Islet precursor cell (in vitro differentiated cells): ENCODE data around the gene GANAB.
"Not testable (repeated sequence)": the region's sequence is repeated elsewhere in the genome, so short reads cannot be mapped to it uniquely, and the experiment has no call there.

Experiments used
- DNase-seq: peaks from one replicate; pipeline ENCODE4 v3.0.0-alpha.2; 2018

The GANAB gene

DNA sequence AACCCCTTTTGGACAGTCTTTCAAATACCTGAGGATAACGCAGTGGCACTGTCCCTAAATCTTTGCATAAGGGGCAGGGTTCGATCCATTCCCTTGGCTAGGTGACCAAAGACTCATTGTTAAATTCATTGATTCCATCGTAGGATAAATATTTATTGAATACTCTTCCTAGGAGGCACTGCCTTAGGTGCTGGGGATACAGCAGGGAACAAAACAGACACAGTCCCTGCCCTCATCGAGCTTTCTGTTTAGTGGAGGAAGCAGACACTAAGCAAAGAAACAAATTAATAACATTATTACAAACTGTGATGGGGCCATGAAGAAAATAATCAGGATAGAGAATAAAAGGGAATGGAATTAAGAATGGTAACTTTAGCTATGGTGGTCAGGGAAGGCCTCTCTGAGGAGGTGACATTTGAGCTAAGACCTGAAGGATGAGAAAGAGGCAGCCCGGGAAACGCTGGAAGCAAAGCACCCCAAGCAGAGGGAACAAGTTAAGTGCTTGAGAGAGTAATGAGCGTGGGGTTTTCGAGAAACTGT, 25.3 kb downstream of the GANAB start:
- DNase-seq: no peak

DNA sequence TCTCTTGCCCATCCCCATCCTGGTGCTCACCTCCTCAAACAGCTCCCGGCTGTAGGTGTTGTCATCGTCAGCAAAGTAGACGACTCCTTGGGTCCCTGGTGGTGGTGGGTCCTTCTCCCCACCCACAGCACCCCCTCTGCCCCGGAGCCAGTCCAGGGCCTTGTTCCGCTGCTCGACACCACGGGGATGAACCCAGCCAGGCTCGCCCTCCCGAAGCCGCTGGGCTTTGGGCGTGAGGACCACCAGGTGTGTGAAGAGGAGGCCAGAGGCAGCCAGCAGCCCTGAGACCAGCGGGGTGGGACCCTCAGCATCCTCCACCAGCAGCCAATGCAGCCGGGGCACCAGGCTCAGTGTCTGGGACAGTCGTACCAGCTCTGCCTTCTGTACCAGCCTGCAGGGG, 29.5 kb downstream of the GANAB start:
- DNase-seq: not testable (repeated sequence)

DNA sequence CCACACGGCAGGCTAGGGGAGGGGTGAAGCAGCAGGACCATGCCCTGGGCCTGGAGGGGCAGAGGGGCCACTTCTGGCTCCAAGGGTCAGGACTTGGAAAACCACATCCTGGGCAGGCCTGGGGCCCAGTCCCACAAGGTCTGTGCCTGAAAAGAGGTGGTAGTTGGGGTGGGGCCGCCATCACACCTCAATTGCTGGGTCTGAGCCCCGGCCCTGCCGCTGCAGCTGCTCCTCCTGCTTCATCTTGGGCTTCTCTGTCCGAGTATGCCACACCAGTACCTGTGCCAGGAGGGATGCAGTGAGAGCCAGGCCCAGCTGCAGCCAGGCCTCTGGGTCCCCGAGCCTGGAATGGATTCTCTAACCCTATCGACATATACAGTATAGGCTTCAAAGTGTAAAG, 30.9 kb downstream of the GANAB start:
- no peak for DNase-seq

DNA sequence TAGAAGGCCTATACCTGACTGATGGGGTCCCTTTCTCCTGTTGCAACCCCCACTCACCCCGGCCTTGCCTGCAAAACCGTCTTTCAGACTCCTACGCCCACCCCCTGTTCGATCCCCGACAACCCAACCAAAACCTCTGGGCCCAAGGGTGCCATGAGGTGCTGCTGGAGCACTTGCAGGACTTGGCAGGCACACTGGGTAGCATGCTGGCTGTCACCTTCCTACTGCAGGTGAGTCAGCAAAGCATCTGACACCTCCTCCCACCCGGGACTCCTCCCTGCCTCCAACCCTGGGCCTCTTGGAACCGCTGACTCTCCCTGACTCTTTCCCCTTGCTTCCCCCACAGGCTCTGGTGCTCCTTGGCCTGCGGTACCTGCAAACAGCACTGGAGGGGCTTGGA, 32.1 kb downstream of the GANAB start:
- peak; percentile 75 for DNase-seq

DNA sequence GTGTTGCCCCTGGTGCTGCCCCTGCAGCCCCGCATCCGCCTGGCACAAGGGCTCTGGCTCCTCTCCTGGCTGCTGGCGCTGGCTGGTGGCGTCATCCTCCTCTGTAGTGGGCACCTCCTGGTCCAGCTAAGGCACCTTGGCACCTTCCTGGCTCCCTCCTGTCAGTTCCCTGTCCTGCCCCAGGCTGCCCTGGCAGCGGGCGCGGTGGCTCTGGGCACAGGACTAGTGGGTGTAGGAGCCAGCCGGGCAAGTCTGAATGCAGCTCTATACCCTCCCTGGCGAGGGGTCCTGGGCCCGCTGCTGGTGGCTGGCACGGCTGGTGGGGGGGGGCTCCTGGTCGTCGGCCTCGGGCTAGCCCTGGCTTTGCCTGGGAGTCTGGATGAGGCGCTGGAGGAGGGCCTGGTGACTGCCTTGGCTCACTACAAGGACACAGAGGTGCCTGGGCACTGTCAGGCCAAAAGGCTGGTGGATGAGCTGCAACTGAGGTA, 33.1 kb downstream of the GANAB start:
- peak; percentile 56 for DNase-seq

DNA sequence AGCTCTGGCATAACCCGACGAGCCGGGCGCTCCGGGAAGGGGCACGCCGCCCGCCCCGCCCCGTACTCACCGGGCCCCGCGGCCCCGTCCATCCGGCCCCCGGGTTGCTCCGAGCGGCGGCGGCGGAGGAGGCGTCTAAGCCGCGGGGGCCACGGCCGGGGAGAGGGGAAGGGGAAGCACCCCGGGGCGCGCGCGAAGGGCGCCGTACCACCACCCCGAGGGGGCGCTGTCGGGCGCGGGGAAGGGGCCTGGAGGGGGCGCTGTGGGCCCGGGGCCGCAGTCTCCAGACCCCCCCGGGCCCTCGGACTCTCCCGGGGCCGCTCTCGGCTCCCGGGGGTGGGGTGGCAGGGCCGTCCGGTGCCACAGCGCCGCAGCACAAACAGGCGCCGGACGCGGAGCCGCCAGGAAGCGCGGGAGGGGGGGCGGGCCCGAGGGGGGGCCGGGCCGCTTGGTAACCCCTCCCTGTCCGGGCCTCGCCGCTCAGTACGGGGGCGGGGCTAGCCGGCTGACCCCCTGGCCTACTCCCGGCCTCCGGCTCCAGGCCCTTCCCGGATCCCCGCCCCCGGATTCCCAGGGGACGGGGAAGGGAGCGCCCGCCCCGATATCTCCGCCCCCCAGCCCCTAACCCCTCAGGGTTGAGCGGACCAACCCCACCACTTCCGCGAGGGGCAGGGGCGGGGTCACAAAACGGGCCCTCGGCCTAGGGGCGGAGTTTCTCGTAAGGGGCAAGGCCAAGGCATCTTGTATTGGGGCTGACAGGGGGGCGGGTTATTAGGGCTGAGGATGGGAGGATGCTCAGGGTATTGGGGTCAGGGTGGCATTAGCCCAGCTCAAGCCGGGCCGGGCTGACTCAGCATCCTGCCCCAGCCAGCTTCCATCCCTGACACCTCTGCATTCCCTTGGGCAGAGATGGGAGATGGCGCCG, 33.8 kb downstream of the GANAB start, which contains the start of the genes EML3 and ROM1:
Gene EML3, minus strand, starts transcription at position 410 of the 925 bp plus-strand sequence. Its CDS starts 318 bp downstream, at position 92.
Gene ROM1, plus strand, starts transcription at position 892 of the 925 bp plus-strand sequence. Its CDS starts 25 bp downstream, at position 917.
- peak; percentile 97 for DNase-seq

DNA sequence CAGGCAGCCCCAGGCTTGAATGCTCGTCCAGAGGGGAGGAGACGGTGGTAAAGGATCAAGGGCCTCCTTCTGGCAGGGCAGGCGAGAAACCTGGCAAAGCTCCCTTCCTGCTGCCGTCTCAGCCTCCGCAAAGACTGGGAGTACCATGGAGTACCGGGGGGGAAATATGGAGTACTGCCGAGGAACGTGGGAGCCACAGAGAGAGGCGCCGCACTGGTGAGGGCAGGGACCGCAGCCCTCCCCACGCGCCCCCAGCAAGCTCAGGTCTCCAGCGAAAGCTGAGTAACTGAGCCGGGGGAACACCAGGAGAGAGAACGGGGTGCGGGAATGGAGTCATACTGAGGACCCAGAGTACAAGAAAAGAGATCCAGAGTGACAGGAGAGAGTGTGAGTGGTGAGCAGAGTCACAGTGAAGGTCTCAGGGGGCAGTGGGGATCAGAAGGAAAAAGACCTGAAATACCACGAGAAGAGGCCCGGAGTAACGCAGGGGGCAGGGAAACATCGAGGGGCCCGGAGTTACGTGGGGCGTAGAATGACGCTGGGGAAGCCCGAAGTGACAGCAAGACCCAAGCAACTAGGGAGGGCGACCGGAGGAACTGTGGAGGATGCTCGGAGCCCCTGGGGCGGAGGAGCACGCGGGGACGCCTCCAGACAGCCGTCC, 34.6 kb downstream of the GANAB start:
- peak; percentile 66 for DNase-seq

DNA sequence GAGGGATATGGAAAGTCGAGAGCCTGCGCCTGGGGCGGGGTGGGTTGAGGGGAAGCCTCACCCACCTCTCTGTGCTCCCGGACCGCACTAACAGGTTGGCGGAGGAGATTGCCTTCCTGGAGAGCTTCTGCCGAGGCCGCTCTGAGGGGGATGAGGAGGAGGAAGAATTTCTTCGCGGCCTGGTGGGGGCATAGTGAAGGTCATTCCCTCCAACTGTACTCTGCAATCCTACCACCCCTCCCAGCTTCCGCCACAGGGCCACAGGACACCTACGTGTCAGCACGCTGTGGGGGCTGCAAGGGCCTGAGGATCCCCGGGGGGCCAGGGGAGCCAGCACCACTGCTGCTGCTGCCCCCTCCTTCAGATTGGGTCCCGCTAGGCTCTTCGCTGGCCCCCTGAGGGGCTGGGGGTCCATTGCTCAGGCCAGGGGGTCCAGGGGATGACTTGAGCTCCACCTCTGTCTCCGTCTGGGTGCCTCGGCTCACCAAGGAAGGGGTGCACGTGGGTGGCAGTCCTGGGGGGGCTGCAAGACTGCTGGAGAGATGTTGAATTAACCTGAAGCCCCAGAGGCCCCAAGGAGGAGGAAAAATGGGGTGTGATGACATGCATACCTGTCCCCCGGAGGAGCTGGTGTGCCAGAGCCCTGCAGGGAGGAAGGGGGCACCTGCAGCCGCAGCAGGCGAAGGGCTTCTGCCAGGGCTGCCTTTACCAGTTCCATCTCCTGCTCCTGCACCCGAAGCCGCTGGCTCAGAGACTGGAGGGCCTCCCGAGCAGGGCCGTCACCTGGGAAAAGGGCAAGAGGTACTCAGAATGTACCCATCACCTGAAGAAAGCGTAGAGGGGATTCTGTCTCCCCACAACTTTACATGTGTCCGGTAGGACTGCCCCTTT, 35.4 kb downstream of the GANAB start:
- DNase-seq: no peak

DNA sequence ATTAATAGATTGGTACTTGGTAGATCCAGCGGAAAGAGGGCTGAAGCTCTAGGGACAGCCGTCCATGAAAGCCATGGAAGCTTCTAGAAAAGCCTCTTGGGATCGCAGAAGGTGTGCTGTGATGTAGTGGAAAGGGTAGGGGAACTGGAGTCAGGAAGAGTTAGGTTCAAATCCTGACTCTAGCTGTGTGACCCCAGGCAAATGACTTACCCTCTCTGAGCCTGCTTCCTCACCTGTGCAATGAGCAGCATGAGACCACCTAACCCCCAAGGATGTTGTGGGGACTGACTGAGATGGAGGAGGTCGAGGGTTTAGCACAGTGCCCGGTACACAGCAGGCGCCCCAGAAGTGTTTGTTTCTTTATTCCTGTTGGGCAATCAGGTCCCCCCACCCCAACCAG, 36.0 kb downstream of the GANAB start:
- no peak for DNase-seq

DNA sequence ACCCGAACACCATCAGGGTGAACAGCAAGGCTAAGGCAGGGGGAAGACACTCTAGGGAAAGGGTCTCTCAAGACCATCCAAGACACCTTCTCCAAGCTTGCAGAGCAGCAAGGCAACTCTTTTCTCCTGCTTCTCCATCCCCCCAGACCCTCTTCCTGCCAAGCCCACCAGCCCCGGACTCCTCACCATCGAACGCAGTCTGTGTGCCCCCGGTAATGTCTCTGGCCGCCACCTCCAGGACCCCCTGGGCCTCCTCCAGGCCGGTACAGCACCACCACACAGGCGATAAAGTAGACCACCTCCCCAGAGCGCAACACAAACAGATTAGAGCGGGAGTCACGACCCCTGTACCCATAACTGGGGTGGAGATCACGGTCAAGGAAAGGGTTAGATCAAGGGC, 37.6 kb downstream of the GANAB start:
- DNase-seq: no peak

DNA sequence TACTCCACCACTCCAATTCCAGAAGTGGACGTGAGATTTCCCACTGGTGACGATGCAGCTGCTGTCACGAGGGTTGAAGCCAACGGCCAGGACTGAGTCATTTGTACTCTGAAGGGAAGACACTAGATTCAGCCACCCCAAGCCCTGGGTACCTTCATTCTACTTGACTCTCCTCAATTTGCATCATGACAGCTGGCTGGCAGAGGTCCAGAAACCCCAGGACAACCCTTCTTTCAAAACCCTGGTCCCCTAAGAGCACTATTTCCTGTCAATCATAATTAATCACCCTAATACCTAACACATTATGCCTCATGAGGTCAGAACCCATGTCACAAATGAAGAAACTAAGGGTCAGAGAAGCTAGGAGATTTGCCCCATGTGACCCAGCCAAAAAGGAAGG, 38.7 kb downstream of the GANAB start:
- DNase-seq: no peak

DNA sequence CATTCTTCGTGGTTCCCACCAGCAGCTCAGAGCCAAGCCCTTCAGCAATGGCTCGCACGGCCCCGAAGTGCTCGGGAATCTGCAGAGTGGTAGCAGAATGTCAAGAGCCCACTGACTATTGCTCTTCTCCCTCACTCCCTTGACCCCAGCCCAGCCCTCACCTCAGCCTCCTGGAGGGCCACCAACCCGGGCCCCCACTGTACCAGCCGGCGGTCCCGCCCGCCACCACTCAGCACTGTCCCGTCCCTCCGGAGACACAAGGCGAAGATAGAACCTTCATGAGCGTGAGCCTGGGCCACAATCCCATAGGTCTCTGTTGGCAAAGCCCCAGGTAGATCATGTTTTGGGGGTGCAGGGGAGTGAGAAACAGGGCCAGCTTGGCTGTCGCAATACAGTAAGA, 40.5 kb downstream of the GANAB start:
- DNase-seq: no peak

DNA sequence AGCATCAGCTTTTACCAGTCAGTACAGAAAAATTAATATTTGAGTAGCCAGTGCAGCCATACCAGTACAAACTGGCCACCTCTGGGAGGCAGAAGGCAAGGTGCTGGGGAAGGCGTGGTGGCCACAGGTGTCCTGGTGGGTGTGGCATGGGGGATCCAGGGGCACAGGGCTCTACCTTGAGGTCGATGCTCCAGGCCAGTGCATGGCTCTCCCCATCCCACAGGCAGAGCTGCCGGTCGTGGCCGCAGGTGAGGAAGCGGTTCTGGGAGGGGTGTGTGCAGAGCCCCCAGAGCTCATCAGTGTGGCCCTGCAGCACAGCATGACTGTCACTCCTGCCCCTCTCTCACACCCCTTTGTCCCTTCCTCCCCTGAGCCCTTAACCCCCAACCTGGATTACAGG, 40.9 kb downstream of the GANAB start:
- DNase-seq: no peak

DNA sequence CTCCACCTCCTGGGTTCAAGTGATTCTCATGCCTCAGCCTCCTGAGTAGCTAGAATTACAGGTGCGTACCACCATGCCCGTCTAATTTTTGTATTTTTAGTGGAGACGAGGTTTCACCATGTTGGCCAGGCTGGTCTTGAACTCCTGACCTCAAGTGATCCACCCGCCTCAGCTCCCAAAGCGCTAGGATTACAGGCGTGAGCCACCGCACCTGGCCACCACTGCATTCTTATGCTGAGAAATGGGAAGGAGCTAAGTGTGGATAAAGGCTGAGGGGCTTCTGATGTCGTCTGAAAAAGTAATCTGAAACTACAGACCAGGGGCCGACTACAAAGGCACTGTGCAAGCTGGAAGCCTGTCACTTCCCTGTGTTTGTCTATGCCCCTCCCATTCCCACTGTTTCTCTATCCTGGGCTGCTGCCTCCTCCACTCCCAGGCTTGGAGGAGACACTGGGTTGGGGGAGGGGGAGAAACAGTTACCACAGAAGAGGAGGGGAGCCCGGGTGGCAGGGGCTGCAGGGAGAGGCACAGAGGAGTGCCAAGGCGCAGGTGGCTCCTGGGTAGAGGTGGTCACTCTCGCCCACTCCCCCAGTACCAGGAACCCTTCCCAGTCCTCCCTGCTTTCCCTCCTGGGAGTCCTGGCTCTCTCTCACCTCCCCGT, 41.8 kb downstream of the GANAB start:
- DNase-seq: peak; percentile 62

DNA sequence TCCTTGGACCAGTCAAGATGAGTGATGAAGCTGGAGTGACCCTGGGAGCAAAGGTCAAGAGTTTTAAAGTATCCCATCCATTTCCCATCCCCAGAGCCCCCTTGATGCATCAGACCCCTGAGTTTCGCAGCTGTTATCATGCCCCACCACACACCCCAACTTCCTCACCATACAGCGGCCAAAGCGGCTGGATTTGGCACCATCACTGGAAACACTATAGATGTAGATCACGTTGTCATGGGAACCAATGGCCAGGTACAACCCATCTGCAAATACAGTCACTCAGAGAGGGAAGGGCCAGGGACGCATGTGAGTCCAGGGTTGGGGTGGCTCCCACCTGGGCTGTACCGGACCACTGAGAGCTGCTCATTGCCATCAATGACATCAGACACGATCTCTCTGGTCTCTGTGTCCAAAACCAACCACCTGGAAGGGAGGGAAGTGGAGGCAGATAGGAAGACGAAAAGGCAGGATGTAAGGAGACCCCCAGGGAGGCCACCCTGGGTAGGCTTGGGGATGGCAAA, 42.6 kb downstream of the GANAB start:
- DNase-seq: no peak

DNA sequence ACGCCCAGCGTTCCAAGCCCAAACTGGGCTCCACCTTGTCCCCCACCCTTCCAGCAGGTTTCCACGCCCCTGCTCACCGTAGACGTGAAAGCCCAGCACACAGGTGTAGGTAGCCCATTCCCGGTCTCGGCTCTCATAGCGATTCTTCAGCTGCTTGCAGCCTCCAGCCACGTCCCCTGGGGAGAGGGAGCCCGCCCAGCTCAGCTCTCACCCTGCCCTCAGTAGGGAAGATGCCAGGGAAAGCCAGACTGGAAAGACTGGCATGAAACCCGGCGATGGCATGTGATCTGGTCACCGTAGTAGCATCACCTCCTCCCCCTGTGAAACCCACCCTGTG, 43.4 kb downstream of the GANAB start:
- DNase-seq: peak; percentile 63

DNA sequence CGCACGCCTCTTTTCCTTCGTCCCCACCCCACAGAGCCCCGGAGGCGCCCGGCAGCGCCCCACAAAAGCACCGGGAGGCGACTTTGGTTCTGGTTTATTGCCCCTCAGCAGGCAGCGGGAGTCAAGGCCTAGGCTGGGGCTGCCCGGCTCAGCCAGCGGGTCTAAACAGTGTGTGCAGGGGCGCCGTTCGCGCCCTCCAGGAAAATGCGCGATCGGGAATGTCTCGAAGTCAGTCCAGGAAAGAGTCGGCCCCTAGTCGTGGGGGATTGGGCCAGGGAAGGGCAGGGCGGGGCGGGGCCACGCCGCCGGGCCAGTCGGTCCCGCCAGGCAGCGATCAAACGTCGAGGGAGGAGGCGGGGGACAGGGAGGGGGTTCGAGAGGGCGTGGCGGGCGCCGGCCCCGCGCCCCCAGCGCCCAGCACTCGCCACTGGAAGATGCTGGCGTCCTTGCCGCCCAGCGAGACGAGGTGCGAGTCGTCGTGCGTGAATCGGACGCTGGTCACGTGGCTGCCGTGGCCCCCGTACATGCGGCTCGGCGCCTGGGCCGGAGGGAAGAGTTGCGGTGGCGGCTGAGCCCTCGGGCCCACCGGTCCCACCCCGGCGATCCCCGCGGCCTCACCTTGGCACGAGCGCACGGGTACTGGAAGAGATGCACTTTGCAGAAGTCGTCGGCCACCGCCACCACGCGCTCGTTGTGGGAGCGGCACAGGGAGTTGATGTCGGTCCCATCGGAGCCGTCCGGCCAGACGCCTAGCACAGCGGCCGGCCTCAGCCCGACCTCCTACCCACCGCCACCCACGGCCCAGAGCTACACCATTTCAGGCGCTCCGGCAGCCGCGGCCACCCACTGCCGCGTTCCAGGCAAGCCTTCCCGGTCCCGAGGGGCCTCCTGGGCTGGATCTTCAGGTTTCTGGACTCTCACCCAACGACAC, 44.0 kb downstream of the GANAB start:
- peak; percentile 75 for DNase-seq

DNA sequence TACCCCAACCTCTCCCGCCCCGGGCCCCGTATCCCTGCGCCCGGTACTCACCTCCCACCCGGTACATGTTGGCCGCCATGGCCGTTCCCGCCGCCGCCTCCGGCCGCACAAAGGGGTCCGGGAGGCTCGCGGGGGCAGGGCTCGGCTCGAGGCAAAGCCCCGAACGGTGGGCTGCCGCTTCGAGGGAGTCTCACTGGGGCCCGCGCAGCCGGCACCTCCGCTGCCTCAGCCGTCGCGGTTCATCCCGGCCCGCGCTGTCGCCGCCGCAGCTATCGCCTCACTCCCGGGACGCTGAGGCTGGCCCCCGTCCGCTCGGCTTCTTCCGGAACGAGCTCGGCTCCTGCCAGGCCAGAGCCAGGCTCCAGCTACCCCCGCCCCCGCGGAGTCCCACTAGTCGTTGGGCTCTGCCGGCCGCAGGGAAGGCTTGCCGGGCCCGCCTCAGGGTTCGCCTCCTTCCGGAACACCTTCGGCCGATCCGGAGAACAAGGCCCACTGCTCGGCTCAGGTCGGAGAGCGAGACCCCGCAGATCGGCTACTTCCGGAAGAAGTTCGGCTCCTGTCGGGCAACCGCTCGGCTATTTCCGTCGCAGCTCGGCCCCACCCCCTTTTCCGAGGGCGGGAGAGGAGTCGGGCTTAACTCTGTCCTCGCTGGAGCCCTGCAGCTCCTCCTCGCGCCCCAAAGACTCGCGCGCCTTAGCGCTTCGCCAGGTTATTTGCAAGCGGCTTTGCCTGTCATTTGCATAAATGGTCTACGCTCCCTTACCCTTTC, 44.9 kb downstream of the GANAB start, which contains the start of gene MTA2:
Gene MTA2, minus strand, starts transcription at position 494 of the 769 bp plus-strand sequence. Its CDS starts 415 bp downstream, at position 79.
- peak; percentile 99 for DNase-seq

DNA sequence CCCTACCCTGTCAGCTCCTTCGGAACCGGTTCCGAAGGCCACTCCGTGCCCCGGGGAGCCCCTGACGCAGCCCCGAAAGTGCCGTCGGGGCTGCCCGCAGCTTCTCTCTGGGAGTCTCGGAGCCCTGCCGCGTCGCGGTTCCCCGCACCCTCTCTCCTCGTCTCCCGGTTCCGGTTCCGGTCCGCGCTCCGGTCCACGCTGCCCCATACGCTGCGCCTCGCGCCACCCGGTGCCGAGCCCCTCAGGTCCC, 45.4 kb downstream of the GANAB start:
- no peak for DNase-seq
